HG02610 (cell line): ENCODE measurements around the gene MICALL2.

Experiments used
- ATAC-seq: cut with Tn5 transposase; IDR thresholded peaks from one replicate; pipeline ENCODE4 v1.9.1; 2021; ENCODE audit warnings: mild to moderate bottlenecking, moderate library complexity; ENCODE audit not compliant: unreplicated experiment

MICALL2 gene

GRCh38 chr7:1434891-1435670 lies 24.2 kb downstream of the MICALL2 start:
- no peak for ATAC-seq

- no peak for ATAC-seq
Observed at GRCh38 chr7:1434165-1434718, 25.0 kb downstream of the MICALL2 start.

- ATAC-seq = no peak
Observed at GRCh38 chr7:1433128-1433920, 25.9 kb downstream of the MICALL2 start.

- no peak for ATAC-seq
Observed at GRCh38 chr7:1432411-1433082, 26.7 kb downstream of the MICALL2 start.

GRCh38 chr7:1431634-1432380 lies 27.5 kb downstream of the MICALL2 start:
- ATAC-seq = no peak

GRCh38 chr7:1431226-1431625 lies 28.0 kb downstream of the MICALL2 start:
- ATAC-seq = no peak

GRCh38 chr7:1430056-1430845 lies 29.0 kb downstream of the MICALL2 start:
- ATAC-seq = no peak

GRCh38 chr7:1428941-1429501 lies 30.2 kb downstream of the MICALL2 start:
- no peak for ATAC-seq

- ATAC-seq = no peak
Observed at GRCh38 chr7:1427064-1427657, 32.1 kb downstream of the MICALL2 start.

- ATAC-seq = no peak
Observed at GRCh38 chr7:1426474-1426873, 32.8 kb downstream of the MICALL2 start.

GRCh38 chr7:1425292-1426136 lies 33.8 kb downstream of the MICALL2 start:
- no peak for ATAC-seq

- no peak for ATAC-seq
Observed at GRCh38 chr7:1424041-1424440, 35.2 kb downstream of the MICALL2 start.

- ATAC-seq = no peak
Observed at GRCh38 chr7:1423264-1423811, 35.9 kb downstream of the MICALL2 start.

GRCh38 chr7:1422512-1423263 lies 36.6 kb downstream of the MICALL2 start:
- ATAC-seq = no peak

- ATAC-seq = no peak
Observed at GRCh38 chr7:1421946-1422345, 37.3 kb downstream of the MICALL2 start.

GRCh38 chr7:1421020-1421790 lies 38.1 kb downstream of the MICALL2 start:
- no peak for ATAC-seq
